HG02763 (cell line): ENCODE data around the gene ABCA9.
"Not testable (repeated sequence)": the region's sequence is repeated elsewhere in the genome, so short reads cannot be mapped to it uniquely, and the experiment has no call there.

ENCODE experiments used
- ATAC-seq: cut with Tn5 transposase; IDR thresholded peaks from one replicate; pipeline ENCODE4 v1.9.1; 2021; ENCODE audit warnings: mild to moderate bottlenecking, moderate library complexity; ENCODE audit not compliant: unreplicated experiment

The ABCA9 gene

GRCh38 chr17:69044371-69044770 is 16.4 kb downstream of the ABCA9 start:
- ATAC-seq = no peak

DNA sequence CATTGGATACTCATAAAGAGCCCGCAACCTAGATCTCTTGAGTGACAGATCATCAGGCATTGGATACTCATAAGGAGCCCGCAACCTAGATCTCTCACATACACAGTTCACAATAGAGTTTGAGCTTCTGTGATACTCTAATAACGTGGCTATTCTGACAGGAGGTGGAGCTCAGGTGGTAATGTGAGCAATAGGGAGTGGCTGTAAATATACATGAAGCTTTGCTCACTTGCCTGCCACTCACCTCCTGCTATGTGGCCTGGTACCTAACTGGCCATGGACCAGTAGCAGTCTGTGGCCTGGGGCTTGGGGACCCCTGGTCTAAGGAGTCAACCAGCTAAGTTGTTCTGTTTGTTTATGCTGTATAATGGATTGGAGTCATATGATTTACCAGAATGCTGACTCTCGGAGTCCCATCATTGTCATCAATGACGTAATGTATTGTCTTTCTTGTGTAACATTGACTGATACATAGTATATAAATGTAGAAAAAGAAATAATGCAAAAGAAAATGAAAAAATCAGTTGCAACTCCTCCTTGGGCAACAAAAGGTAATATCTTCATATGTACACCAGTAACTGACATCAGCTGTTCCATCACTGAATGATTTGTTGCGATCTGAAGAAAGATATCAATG is 17.5 kb downstream of the ABCA9 start:
- no peak for ATAC-seq

DNA sequence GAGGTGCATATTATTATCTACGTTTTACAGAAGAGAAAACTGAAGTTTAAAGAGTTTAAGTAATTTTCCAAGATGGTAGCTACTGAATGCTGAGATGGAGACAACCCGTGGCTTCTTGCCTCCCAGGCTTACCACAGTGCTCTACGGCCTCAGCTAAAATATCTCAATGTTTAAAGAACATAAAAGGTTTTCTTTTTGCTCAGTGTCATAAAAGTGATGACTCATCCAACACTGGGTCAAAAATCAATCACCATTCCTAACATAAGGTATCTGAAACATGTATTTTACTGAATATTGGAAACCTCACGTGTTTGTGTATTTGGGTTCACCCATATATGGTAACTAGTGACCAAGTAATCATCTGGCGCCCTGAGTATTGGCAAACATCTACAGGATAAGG is 18.4 kb downstream of the ABCA9 start:
- no peak for ATAC-seq

- no peak for ATAC-seq
Observed at GRCh38 chr17:69031839-69032238, 28.9 kb downstream of the ABCA9 start.

DNA sequence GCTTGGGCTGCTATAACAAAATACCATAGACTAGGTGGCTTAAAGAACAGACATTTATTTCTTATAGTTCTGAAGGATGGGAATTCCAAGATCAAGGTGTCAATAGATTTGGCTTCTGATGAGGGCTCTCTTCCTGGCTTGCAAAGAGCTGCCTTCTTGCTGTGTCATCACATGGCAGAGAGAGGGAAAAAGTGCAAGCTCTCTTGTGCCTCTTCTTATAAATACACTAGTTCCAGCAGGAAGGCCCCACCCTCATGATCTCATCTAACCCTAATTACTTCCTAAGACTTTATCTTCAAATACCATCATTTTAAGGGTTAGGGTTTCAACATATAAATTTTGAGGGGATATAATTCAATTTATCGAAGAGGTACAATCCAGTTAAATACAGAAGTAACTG is 30.6 kb downstream of the ABCA9 start:
- ATAC-seq = no peak

DNA sequence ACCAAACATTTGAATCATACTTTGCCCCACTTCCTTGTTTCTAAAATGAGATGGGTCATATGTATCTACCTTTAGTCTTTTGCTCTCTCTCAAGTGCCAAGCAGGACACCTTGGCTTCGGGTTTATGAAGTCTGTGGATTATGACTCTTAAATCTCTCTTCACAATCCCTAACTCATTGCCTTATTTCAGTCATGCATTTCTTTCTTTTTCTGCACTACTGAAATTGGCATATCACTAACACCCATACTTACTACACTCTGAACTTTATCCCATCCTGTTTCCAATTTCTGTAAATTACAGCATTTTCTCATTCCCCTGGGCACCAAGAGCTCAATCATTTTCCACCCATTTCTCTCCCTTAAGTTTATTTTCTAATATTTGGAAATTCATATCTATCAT is 42.0 kb downstream of the ABCA9 start:
- no peak for ATAC-seq

DNA sequence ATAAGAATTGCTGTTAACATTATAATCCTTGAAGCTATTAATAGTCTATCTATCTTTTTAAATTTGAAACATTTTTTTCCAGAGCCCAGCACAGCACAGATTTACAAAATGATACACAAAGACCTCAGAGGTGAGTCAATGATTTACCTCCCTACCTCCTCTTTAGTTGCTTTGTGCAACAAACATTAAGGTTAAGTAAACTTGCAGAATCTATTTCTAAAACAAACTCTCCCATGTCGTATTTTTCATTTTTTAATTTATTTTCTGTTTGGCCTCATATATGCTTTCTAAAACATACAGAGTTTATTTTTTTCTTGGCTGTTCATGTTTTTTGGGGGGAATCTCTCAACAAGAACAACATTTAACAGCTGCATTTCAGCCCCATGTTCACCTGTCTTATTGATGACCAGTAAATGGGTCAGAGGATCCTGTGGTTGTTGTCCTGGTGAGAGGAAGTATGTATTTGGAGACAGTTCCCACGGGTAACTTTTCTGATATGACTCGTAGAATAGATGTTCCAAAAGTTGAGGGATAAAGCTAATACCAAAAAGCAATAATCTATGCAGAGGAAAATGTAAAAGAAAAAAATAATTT is 42.6 kb downstream of the ABCA9 start:
- ATAC-seq = no peak

GRCh38 chr17:69015631-69016030 is 45.1 kb downstream of the ABCA9 start:
- ATAC-seq = no peak

DNA sequence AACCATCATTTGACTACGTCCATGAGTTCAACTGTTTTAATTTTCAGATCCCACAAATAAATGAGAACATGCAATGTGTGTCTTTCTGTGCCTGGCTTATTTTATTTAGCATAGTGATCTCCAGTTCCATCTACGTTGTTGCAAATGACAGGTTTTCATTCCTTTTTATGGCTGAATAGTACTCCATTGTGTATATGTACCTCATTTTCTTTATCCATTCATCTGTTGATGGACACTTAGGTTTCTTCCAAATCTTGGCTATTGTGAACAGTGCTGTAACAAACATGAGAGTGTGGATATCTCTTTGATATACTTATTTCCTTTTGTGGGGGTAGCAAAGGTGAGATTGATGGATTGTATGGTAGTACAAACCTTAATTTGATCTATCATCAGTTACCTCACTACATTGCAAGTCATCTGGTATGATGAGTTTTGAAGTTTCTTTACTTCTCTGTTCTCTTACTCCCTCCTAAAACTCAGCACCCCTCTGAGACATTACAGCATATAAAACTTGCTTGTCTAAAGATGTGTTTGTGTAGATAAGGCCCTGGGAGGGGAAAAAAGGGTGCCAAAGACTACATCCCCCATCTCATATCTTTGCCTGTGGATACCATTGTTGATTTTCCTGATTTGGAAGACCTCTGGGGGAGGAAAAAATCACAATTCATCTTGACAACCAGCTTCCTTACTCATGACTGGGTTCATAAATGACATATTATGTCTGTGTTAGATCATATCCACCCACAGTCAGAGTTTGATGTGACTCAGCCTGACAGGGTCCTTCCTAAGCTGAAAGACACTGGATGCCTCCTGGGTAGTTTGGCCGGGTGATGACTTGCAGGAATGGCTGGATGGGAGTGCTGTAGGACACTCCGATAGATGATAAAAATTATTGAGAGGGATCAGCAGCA is 47.6 kb downstream of the ABCA9 start:
- ATAC-seq = no peak

GRCh38 chr17:69009930-69010329 is 50.8 kb downstream of the ABCA9 start:
- ATAC-seq = no peak

DNA sequence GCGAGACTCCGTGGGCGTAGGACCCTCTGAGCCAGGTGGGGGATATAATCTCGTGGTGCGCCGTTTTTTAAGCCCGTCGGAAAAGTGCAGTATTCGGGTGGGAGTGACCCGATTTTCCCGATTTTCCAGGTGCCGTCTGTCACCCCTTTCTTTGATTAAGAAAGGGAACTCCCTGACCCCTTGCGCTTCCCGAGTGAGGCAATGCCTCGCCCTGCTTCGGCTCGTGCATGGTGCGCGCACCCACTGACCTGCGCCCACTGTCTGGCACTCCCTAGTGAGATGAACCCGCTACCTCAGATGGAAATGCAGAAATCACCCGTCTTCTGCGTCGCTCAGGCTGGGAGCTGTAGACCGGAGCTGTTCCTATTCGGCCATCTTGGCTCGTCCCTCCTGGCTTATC is 56.0 kb downstream of the ABCA9 start:
- ATAC-seq = not testable (repeated sequence)

DNA sequence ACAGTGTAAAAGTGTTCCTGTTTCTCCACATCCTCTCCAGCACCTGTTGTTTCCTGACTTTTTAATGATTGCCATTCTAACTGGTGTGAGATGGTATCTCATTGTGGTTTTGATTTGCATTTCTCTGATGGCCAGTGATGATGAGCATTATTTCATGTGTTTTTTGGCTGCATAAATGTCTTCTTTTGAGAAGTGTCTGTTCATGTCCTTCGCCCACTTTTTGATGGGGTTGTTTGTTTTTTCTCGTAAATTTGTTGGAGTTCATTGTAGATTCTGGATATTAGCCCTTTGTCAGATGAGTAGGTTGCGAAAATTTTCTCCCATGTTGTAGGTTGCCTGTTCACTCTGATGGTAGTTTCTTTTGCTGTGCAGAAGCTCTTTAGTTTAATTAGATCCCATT is 61.0 kb downstream of the ABCA9 start:
- not testable (repeated sequence) for ATAC-seq

GRCh38 chr17:68993112-68993511 is 67.6 kb downstream of the ABCA9 start:
- ATAC-seq = no peak

GRCh38 chr17:68987966-68988365 is 72.8 kb downstream of the ABCA9 start:
- no peak for ATAC-seq

DNA sequence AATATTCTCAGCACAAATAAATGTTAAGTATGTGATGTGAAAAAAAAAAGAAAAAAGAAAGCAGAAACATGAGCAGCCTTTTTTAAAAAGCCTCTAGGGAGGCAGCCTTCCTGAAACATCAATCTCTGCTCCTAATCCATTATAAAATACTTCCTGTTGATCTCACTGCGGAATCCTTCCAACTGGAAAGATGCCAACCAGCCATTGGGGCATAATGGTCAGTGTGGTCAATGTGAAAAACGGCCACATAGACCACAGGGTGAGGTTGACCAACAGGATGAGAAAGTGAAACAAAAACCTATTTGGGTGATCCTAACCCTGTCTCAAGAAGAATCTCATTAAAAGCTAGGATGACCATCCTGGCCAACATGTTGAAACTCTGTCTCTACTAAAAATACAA is 79.4 kb downstream of the ABCA9 start:
- ATAC-seq = no peak

DNA sequence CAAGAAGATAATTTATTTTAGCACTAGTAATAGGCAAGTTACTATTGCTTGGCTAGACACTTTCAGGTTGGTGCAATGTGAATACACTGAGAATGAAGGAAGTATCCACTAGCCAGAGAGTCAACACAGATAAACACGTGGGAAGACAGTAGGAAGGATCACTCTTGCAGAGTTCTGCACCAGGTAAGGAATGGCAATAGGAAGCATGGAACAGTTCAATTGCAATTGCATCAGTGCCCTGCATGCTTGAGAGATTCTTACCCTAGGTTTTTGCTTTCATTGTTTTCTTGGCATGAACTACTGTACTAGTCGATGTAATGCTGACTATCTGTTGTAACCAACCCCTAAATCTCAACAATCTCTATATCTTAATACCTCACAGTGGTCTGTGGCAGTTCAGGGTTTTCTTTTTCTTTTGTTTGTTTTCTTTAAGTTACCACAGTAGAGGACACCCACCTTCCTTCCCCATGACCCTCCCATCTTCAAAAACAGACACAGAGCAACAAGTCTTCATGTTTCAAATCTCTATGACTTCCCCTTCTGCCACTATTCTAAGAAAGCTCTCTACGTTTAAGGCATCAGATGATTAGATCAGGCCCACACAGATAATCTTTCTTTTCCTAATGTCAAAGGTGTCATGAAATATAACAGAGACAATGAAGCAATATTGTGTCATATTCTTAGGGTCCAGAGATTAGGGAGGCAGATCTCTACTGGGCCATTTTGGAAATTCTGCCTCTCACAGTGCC is 87.5 kb downstream of the ABCA9 start:
- ATAC-seq = no peak

DNA sequence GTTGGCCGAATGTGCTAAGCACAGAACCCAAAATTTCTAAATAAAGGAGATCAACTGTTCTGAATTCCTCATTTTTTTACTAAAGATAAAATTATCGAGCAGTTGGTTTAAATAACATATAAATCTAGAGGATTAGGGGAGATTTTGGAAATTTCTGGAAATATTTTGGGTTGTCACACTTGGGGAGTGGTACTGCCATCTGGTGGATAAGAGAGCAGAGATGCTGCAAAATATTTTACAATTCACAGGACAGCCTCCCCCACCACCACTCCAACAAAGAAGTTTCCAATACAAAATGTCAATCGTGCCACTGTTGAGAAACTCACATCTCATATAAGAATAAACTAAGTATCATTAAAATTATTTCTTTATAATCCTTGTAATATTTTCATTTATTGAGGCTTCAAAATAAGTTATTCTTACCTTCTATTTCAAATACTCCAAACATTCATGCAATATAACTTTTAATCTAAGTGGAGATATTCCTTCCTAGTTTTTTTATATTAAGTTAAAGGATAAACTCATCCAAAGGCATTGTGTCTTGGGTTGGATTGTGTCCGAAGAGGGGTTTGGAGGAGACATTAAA is 88.5 kb downstream of the ABCA9 start:
- no peak for ATAC-seq

DNA sequence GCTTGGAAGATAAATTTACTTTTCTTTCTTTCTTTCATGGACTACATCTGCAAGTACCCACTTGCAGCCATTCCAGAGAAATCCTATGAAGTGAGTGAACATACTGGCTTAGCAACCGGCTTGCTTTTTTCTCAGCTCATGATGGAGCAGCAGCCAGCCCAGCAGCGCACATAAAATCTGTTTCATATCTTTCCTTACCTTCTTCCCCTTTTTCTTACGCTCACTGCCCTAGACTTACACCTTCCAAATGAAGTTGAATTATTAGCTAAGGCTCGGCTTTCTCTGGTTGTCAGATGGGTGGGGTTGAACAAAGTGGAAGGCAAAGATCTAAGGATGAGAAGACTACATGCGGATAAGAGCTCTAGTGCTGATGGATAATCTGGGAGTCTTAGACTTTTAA is 91.6 kb downstream of the ABCA9 start:
- ATAC-seq = no peak

- no peak for ATAC-seq
Observed at GRCh38 chr17:68963958-68964357, 96.8 kb downstream of the ABCA9 start.

GRCh38 chr17:68961214-68961882 is 99.4 kb downstream of the ABCA9 start:
- ATAC-seq = no peak
